Measurements from ENCODE around the gene APOC4.

The APOC4 gene

DNA sequence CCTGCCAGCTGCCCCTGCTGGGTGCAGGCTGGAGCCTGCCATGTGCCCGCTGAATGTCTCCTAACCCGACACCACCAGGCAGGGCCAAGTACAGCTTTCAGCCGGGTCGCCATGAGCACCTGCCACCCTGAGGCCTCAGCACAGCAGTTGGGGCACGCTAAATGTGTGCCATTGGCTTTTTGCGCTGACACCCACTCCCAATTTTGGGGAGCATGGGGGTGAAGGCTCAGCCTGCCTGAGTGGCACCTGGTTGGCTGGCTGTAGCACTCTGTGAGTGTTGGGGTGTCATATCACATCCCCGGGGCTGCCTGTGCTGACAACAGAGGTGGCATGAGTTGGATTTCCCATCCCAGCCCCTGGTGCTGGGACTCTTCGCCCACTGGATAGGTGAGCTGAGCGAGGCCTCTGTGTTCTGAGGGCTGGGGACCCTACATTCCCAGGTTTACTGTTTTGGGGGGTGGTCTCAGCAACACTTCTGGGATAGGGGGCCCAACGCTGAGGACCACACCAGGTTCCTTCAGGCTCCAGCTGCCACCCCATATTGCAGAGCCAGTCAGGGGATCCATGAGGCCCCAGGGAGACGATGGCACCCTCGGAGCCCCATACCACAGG lies 52.0 kb downstream of the APOC4 start:
- DNase-seq, result no peak

Measured in fibroblast of skin of scalp (primary cell).